K562 (cell line): ENCODE measurements around the gene CSRP2. TPM values are rescaled to one million over a fixed set of nuclear protein-coding genes. Genes with fewer than 3 reads are reported as not detected.

Experiments
- ATAC-seq: fragments of 200-7000 bp; cut with Tn5 transposase; 3 replicates; pipeline ENCODE4 v1.9.1; 2020; ENCODE audit warnings: moderate library complexity
- BruUV-seq: library from RNA; stranded (reverse); fragments of 400-500 nt; replicated peaks from 2 replicates; lab custom pipeline; 2021; lab: Mats Ljungman, UMichigan
- CTCF ChIA-PET: fragments of 300-600 bp; formaldehyde crosslinking; extraction: SDS; loops from one replicate; lab custom pipeline; 2021; ENCODE audit warnings: low intra/inter-chr PET ratio; lab: Yijun Ruan, JAX
- POLR2A ChIA-PET: fragments of 300-600, 350-650 bp; sonication (Branson Sonifier 250); formaldehyde crosslinking; extraction: SDS; loops from one replicate; lab custom pipeline; 2021; ENCODE audit warnings: antibody characterized with exemption, inconsistent platforms; lab: Yijun Ruan, JAX
- DNase-seq, 4 experiments: peaks; one replicate each; pipeline versions ENCODE4 v3.0.0 to v3.0.0-alpha.2; 2011 to 2018; ENCODE audit warnings: low spot score in 3 of 4, mixed read lengths in 3 of 4; ENCODE audit errors: extremely low read depth in 1 of 4
- FAIRE-seq: peaks from 2 replicates; lab custom pipeline; 2011; peaks lifted over from hg19 to GRCh38; lab: Jason Lieb, UNC
- H2AFZ ChIP-seq: 2 replicates; pipeline ENCODE4 v1.6.0; 2011; ENCODE audit warnings: low read depth, low read length, control low read depth, inconsistent platforms
- H3K27ac ChIP-seq: fragments of 200-600 bp; 3 replicates; pipeline ENCODE4 v1.8.0; 2011; ENCODE audit warnings: low read depth, mild to moderate bottlenecking, control low read depth, inconsistent platforms, low read length, moderate library complexity, mixed read lengths; ENCODE audit errors: extremely low read depth
- H3K27me3 ChIP-seq, 2 experiments: fragments of 300-600 bp in 1 of 2; 2 replicates in 1 of 2; 3 replicates in 1 of 2; pipeline versions ENCODE4 v1.6.0 to v1.8.0; 2011; ENCODE audit warnings: inconsistent platforms in 2 of 2, low read length in 2 of 2, mild to moderate bottlenecking in 1 of 2, mixed read lengths in 1 of 2, moderate library complexity in 1 of 2; ENCODE audit not compliant: control insufficient read depth in 2 of 2, insufficient read depth in 2 of 2
- H3K36me3 ChIP-seq: fragments of 300-600 bp; 3 replicates; pipeline ENCODE4 v1.8.0; 2011; ENCODE audit warnings: mild to moderate bottlenecking, low read length, inconsistent platforms; ENCODE audit not compliant: control insufficient read depth, insufficient read depth
- H3K4me1 ChIP-seq, 2 experiments: fragments of 200-600 bp in 1 of 2; replicated peaks in 1 of 2; 2 replicates in 1 of 2; 3 replicates in 1 of 2; pipeline versions ENCODE4 v1.5.1 to v1.8.0; 2011; ENCODE audit warnings: inconsistent platforms in 2 of 2, low read length in 2 of 2, mild to moderate bottlenecking in 1 of 2, mixed read lengths in 1 of 2, moderate library complexity in 1 of 2; ENCODE audit not compliant: control insufficient read depth in 2 of 2, insufficient read depth in 2 of 2
- H3K4me2 ChIP-seq: 2 replicates; pipeline ENCODE4 v1.6.1; 2011; ENCODE audit warnings: low read length, control low read depth, inconsistent platforms, mixed read lengths; ENCODE audit not compliant: insufficient read depth
- H3K4me3 ChIP-seq: fragments of 200-600 bp; sonication (generic), shearing (Covaris generic); 2 replicates; pipeline ENCODE4 v1.5.1; 2016; ENCODE audit warnings: control low read depth, inconsistent platforms
- H3K79me2 ChIP-seq: fragments of 200-600 bp; 3 replicates; pipeline ENCODE4 v1.8.0; 2011; ENCODE audit warnings: low read length, inconsistent platforms; ENCODE audit not compliant: control insufficient read depth, insufficient read depth
- H3K9ac ChIP-seq, 2 experiments: 2 replicates each; pipeline versions ENCODE4 v1.6.0 to v1.6.1; 2011; ENCODE audit warnings: low read depth in 2 of 2, low read length in 2 of 2, control low read depth in 1 of 2, inconsistent platforms in 1 of 2, mild to moderate bottlenecking in 1 of 2, mixed read lengths in 1 of 2; ENCODE audit not compliant: insufficient read depth in 1 of 2
- H3K9me1 ChIP-seq: one replicate; pipeline ENCODE4 v1.6.0; 2011; ENCODE audit warnings: inconsistent platforms, mild to moderate bottlenecking, low read length, moderate library complexity; ENCODE audit not compliant: control insufficient read depth, insufficient read depth
- H3K9me3 ChIP-seq: replicated peaks from 2 replicates; pipeline ENCODE4 v1.5.1; 2011; ENCODE audit warnings: low read depth, low read length, inconsistent platforms; ENCODE audit not compliant: control insufficient read depth, insufficient read depth
- H4K20me1 ChIP-seq: replicated peaks from 2 replicates; pipeline ENCODE4 v1.6.1; 2011; ENCODE audit warnings: low read length, inconsistent platforms, mixed read lengths; ENCODE audit not compliant: control insufficient read depth, insufficient read depth
- CBX1 ChIP-seq: sonication (generic); IDR thresholded peaks from 2 replicates; pipeline ENCODE4 v1.6.1; 2016; ENCODE audit warnings: antibody characterized with exemption, low read depth, mild to moderate bottlenecking
- FOS ChIP-seq: IDR thresholded peaks from 3 replicates; pipeline ENCODE4 v1.6.1; 2011; ENCODE audit not compliant: insufficient read length; ENCODE audit errors: extremely low read depth
- GABPB1 ChIP-seq: sonication (generic); formaldehyde crosslinking; IDR thresholded peaks from 2 replicates; pipeline ENCODE4 v1.8.0; 2022; ENCODE audit warnings: mild to moderate bottlenecking, missing genetic modification reagents
- SMAD2 ChIP-seq: fragments of 150-350 bp; IDR thresholded peaks from 2 replicates; pipeline ENCODE4 v1.6.1; 2014; ENCODE audit warnings: low read depth, mild to moderate bottlenecking, low read length
- SREBF2 ChIP-seq: sonication (generic); formaldehyde crosslinking; IDR thresholded peaks from 2 replicates; pipeline ENCODE4 v1.4.0; 2020; ENCODE audit warnings: mild to moderate bottlenecking, missing genetic modification reagents
- TSHZ1 ChIP-seq: fragments of 250-450 bp; sonication (Bioruptor Pico); IDR thresholded peaks from 2 replicates; pipeline ENCODE4 v1.4.0; 2020; ENCODE audit warnings: mild to moderate bottlenecking, moderate library complexity
- ZNF146 ChIP-seq: IDR thresholded peaks from one replicate; pipeline ENCODE4 v1.6.1; 2018; ENCODE audit warnings: missing compliant biosample characterization; ENCODE audit not compliant: unreplicated experiment
- WGBS: fragments of 100-300 bp; shearing (Covaris generic); methylation state at CpG from one replicate; pipeline ENCODE4 v1.1.6; 2016; ENCODE audit warnings: low coverage, mixed read lengths; ENCODE audit not compliant: insufficient coverage; ENCODE audit errors: missing lambda C conversion rate; 5-methylcytosine and 5-hydroxymethylcytosine counted together
- in situ Hi-C: fragments of 300-500 bp; cut with MboI; formaldehyde crosslinking; loops from 4 replicates; pipeline ENCODE4 v1.15.0; 2018; ENCODE audit warnings: inconsistent platforms, mixed read lengths
- intact Hi-C: fragments of 100-400 bp; cut with micrococcal nuclease; formaldehyde crosslinking; loops from 2 replicates; pipeline ENCODE4 v1.14.2; 2022
- polyA plus RNA-seq, 8 experiments: library from polyadenylated mRNA; depleted of rRNA in 4 of 8; stranded (reverse) in 5 of 8; unstranded in 3 of 8; fragments of >200 nt; fragmentation: Nextera tagmentation in 2 of 8; fragmentation: Illumina TruSeq in 1 of 8; extraction: Ambion mirVana in 2 of 8; extraction: Trizol in 1 of 8; gene quantifications; 2 replicates each; pipeline versions ENCODE4 v1.2.1 to v1.2.3, GENCODE V29; 2011 to 2014; ENCODE audit warnings: inconsistent platforms in 1 of 8, missing spikeins in 1 of 8
- total RNA-seq, 7 experiments: library from RNA; depleted of rRNA in 6 of 7; stranded (reverse); fragments of >200 nt in 6 of 7; fragmentation: Illumina TruSeq in 2 of 7; extraction: Trizol in 2 of 7; gene quantifications; 2 replicates each; pipeline versions ENCODE4 v1.2.1 to v1.2.3, GENCODE V29; 2011 to 2021; ENCODE audit warnings: low replicate concordance in 1 of 7

CSRP2 gene
- total and polyA plus RNA-seq, 9 of the 15 experiments (the other 6 are each of a cell fraction or from before 2014, with no cell fraction given), result 0.32 to 6.2 (median 2.3) TPM

GRCh38 chr12:76908303-76909017 lies 29.6 kb upstream of the CSRP2 start:
- no peaks in the 10 kb centered on the region for H3K9me1 ChIP-seq
- no peak overlapping the region for H3K9ac ChIP-seq
- 0% methylated on average over 5 of the region's 6 CpGs for WGBS
- H2AFZ ChIP-seq, result no peak overlapping the region
- FAIRE-seq, result no peak
- TF ChIP-seq SREBF2 (CRISPR knock-in tag), result no peak
- TF ChIP-seq GABPB1 (CRISPR knock-in tag), result no peak
- no peak for TF ChIP-seq CBX1
- TF ChIP-seq, all 486 proteins: peak for 0
- POLR2A ChIA-PET, result interaction anchor here (0.6 kb wide), 1 partner anchor 1001 kb away, joined by 3 read pairs; no protein-coding TSS in a partner anchor
- H3K79me2 ChIP-seq, result no peaks in the 10 kb centered on the region
- in situ Hi-C loops (no loop called here), intact Hi-C loops (no loop called here)
- H3K27me3 ChIP-seq, result 0 out of 5 replicates have a peak, but pooled peaks cover 0 to 3% of the 10 kb centered on the region in 2 experiments
- H3K27ac ChIP-seq, result no peak overlapping the region
- ATAC-seq (no peak), DNase-seq (no peak)
- no peaks in the 10 kb centered on the region for H3K9me3 ChIP-seq
- no peak overlapping the region for H3K4me2 ChIP-seq
- CTCF ChIA-PET, result no interaction called here
- no peaks in the 10 kb centered on the region for H3K4me1 ChIP-seq
- BruUV-seq, result no TSS peak
- no peaks in the 10 kb centered on the region for H4K20me1 ChIP-seq
- H3K36me3 ChIP-seq, result no peaks in the 10 kb centered on the region
- no peak overlapping the region for H3K4me3 ChIP-seq

- no TSS peak for BruUV-seq
- TF ChIP-seq SMAD2 (no peak), FOS (no peak), TSHZ1 (CRISPR knock-in tag) (no peak), ZNF146 (CRISPR knock-in tag) (no peak)
These were observed 23.0 kb upstream of the CSRP2 start for GRCh38 chr12:76901628-76902380.

More at GRCh38 chr12:76901628-76902380, 23.0 kb upstream of the CSRP2 start:
- Histone ChIP-seq H3K4me3 (no peak overlapping the region), H3K9me3 (no peaks in the 10 kb centered on the region; the same call in 1 of the 2 replicates), H3K79me2 (no peaks in the 10 kb centered on the region), H3K4me1 (no peaks in the 10 kb centered on the region), H3K9ac (no peak overlapping the region), H3K27me3 (peaks cover 0 to 3% of the 10 kb centered on the region in 2 experiments; a peak in 1 of 5 replicates), H4K20me1 (no peaks in the 10 kb centered on the region), H2AFZ (no peak overlapping the region), H3K36me3 (no peaks in the 10 kb centered on the region), H3K9me1 (no peaks in the 10 kb centered on the region), H3K27ac (no peak overlapping the region), H3K4me2 (no peak overlapping the region)
- ChIA-PET POLR2A (no interaction called here), CTCF (no interaction called here)
- ATAC-seq (no peak), DNase-seq (no peak), FAIRE-seq (no peak)
- intact Hi-C loops (no loop called here), in situ Hi-C loops (no loop called here)
- 9% methylated on average over 4 of the region's 4 CpGs for WGBS
